Trophoblast cell (in vitro differentiated cells and primary cell): ENCODE results near the gene SEZ6L.

Experiments used
- DNase-seq, 2 donors: peaks; one replicate each; pipeline ENCODE4 v3.0.0-alpha.2; 2016
- H2AFZ ChIP-seq: 2 replicates; pipeline ENCODE4 v1.6.1; 2013; ENCODE audit warnings: low read length, moderate library complexity, mild to moderate bottlenecking; ENCODE audit not compliant: insufficient read depth, poor library complexity
- H2AK5ac ChIP-seq: 2 replicates; pipeline ENCODE4 v1.6.1; 2013; ENCODE audit warnings: mild to moderate bottlenecking, low read length
- H2BK120ac ChIP-seq: 2 replicates; pipeline ENCODE4 v1.6.1; 2013; ENCODE audit warnings: low read length, mild to moderate bottlenecking, moderate library complexity; ENCODE audit not compliant: insufficient read depth, poor library complexity
- H2BK12ac ChIP-seq: 2 replicates; pipeline ENCODE4 v1.6.1; 2013; ENCODE audit warnings: mild to moderate bottlenecking, low read length, moderate library complexity
- H2BK5ac ChIP-seq: 2 replicates; pipeline ENCODE4 v1.6.1; 2013; ENCODE audit warnings: low read length, low read depth, moderate library complexity, mild to moderate bottlenecking; ENCODE audit not compliant: poor library complexity
- H3K14ac ChIP-seq: 2 replicates; pipeline ENCODE4 v1.6.1; 2013; ENCODE audit warnings: mild to moderate bottlenecking, low read length
- H3K18ac ChIP-seq: 2 replicates; pipeline ENCODE4 v1.6.1; 2013; ENCODE audit warnings: mild to moderate bottlenecking, low read length
- H3K23ac ChIP-seq: 2 replicates; pipeline ENCODE4 v1.6.1; 2013; ENCODE audit warnings: low read length
- H3K27ac ChIP-seq: 2 replicates; pipeline ENCODE4 v1.5.1; 2013; ENCODE audit warnings: low read depth, mild to moderate bottlenecking, inconsistent platforms, low read length, moderate library complexity
- H3K27me3 ChIP-seq: 2 replicates; pipeline ENCODE4 v1.6.1; 2013; ENCODE audit warnings: inconsistent platforms, mild to moderate bottlenecking, low read length, moderate library complexity; ENCODE audit not compliant: insufficient read depth
- H3K36me3 ChIP-seq, 2 experiments: 1 replicate in 1 of 2; 2 replicates in 1 of 2; pipeline ENCODE4 v1.6.1; 2013; ENCODE audit warnings: low read length in 2 of 2, mild to moderate bottlenecking in 2 of 2, moderate library complexity in 1 of 2; ENCODE audit not compliant: insufficient read depth in 2 of 2, control insufficient read depth in 1 of 2
- H3K4ac ChIP-seq: 2 replicates; pipeline ENCODE4 v1.6.1; 2013; ENCODE audit warnings: low read depth, mild to moderate bottlenecking, low read length, moderate library complexity
- H3K4me1 ChIP-seq, 2 experiments: 1 replicate in 1 of 2; 2 replicates in 1 of 2; pipeline ENCODE4 v1.6.1; 2013; ENCODE audit warnings: low read length in 2 of 2, mild to moderate bottlenecking in 2 of 2, moderate library complexity in 1 of 2; ENCODE audit not compliant: insufficient read depth in 2 of 2, control insufficient read depth in 1 of 2
- H3K4me2 ChIP-seq: 2 replicates; pipeline ENCODE4 v1.6.1; 2013; ENCODE audit warnings: inconsistent platforms, mild to moderate bottlenecking, low read length, moderate library complexity
- H3K4me3 ChIP-seq: 2 replicates; pipeline ENCODE4 v1.5.1; 2013; ENCODE audit warnings: mild to moderate bottlenecking, low read depth, low read length, inconsistent platforms
- H3K79me1 ChIP-seq: one replicate; pipeline ENCODE4 v1.6.1; 2013; ENCODE audit warnings: low read length
- H3K79me2 ChIP-seq: 2 replicates; pipeline ENCODE4 v1.6.1; 2013; ENCODE audit warnings: low read length, mild to moderate bottlenecking; ENCODE audit not compliant: control insufficient read depth, insufficient read depth, poor library complexity
- H3K9ac ChIP-seq: 2 replicates; pipeline ENCODE4 v1.6.1; 2013; ENCODE audit warnings: mild to moderate bottlenecking, low read length
- H3K9me3 ChIP-seq: 2 replicates; pipeline ENCODE4 v1.6.1; 2013; ENCODE audit warnings: low read depth, mild to moderate bottlenecking, control low read depth, inconsistent platforms, low read length; ENCODE audit not compliant: insufficient read depth
- H4K12ac ChIP-seq: 2 replicates; pipeline ENCODE4 v1.6.1; 2013; ENCODE audit warnings: low read depth, mild to moderate bottlenecking, low read length, moderate library complexity
- H4K8ac ChIP-seq: 2 replicates; pipeline ENCODE4 v1.6.1; 2013; ENCODE audit warnings: low read depth, mild to moderate bottlenecking, low read length, moderate library complexity
- H4K91ac ChIP-seq: one replicate; pipeline ENCODE4 v1.6.1; 2013; ENCODE audit warnings: low read depth, mild to moderate bottlenecking, low read length, moderate library complexity
- WGBS: extraction: QIAGEN DNeasy Blood & Tissue Kit; methylation state at CpG from one replicate; pipeline ENCODE4 v1.1.7; 2013; ENCODE audit warnings: missing lambda C conversion rate; ENCODE audit not compliant: insufficient read length, insufficient coverage; ENCODE audit errors: extremely low coverage; 5-methylcytosine and 5-hydroxymethylcytosine counted together

SEZ6L gene

DNA sequence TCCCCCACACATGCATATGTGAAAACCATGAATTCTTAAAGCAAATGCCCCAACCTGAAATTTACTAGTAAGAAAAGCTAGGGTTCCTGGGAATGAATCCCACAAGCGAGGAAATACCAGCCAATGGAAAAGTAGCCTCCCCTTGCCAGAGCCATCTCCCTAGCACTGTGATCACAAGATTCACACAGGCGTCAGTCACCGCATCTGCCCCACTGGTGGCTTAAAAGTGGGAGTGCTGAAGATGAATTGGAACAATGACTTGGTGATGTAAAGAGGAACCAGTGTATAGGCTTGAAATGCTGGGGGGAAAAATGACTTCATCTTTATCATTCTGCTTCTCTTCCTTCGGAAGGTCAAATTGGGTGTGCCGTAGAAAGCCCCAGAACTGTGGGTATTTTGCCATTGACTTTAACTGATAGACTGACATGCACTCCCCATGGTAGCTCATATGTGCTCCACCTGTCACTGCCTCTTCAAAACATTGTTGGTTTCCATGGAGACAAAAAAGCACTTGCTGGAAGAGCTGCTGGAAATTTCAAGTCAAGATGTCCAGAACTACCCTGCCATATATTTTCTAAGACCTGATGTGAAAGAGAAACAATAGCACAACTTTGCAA, 240.6 kb downstream of the SEZ6L start:
- Histone ChIP-seq H2BK5ac (no peak overlapping the region), H3K27me3 (no peaks in the 10 kb centered on the region), H3K4me2 (no peak overlapping the region), H4K8ac (no peak overlapping the region), H3K18ac (no peak overlapping the region), H3K79me2 (no peaks in the 10 kb centered on the region), H3K23ac (no peak overlapping the region), H3K27ac (no peak overlapping the region), H3K9ac (no peak overlapping the region), H4K12ac (no peak overlapping the region), H2AFZ (no peak overlapping the region), H4K91ac (no peak overlapping the region), H2BK120ac (no peak overlapping the region), H3K14ac (no peak overlapping the region), H3K9me3 (peaks cover 2% of the 10 kb centered on the region), H3K36me3 (no peaks in the 10 kb centered on the region), H3K4me1 (peaks cover 5 to 8% of the 10 kb centered on the region in 2 experiments), H3K4me3 (no peak overlapping the region), H2BK12ac (no peak overlapping the region), H3K79me1 (no peaks in the 10 kb centered on the region), H2AK5ac (no peak overlapping the region), H3K4ac (no peak overlapping the region)
- no CpG with 5 or more reads among the region's 5 CpGs for WGBS
- DNase-seq, result peak in 1 of 2 donors; percentile 17

DNA sequence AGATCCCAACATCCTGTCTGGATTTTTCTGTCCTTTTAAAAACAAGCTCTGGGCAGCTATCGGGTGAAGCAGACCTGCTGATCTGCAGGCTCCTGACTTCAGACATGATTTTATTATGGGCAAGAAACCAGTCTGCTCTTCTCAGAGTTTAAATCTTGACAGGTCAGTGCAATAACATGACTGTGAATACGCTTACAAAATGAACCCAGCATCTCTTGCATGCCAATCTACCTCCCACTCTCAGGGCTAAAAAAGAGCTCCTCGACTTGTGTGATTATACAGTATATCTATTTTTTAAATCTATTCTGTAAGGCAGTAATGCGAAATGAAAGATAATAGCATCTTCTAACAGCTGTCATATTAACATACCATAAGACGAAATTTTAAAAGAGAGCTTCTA, 241.1 kb downstream of the SEZ6L start:
- Histone ChIP-seq H3K36me3 (no peaks in the 10 kb centered on the region), H2AK5ac (no peak overlapping the region), H3K4me2 (no peak overlapping the region), H3K4ac (no peak overlapping the region), H3K9ac (no peak overlapping the region), H2AFZ (no peak overlapping the region), H3K79me2 (no peaks in the 10 kb centered on the region), H3K4me1 (peaks cover 3% of the 10 kb centered on the region in 2 experiments), H2BK5ac (no peak overlapping the region), H4K91ac (no peak overlapping the region), H2BK120ac (no peak overlapping the region), H2BK12ac (no peak overlapping the region), H3K27me3 (no peaks in the 10 kb centered on the region), H3K14ac (no peak overlapping the region), H3K4me3 (no peak overlapping the region), H3K9me3 (peaks cover 2% of the 10 kb centered on the region), H3K23ac (no peak overlapping the region), H4K12ac (no peak overlapping the region), H3K79me1 (no peaks in the 10 kb centered on the region), H4K8ac (no peak overlapping the region), H3K18ac (no peak overlapping the region), H3K27ac (no peak overlapping the region)
- no peak for DNase-seq
- no CpG with 5 or more reads among the region's 5 CpGs for WGBS

GRCh38 chr22:26414347-26414746, 245.1 kb downstream of the SEZ6L start:
- no peak overlapping the region for H4K91ac ChIP-seq
- H3K4me2 ChIP-seq, result no peak overlapping the region
- H3K27me3 ChIP-seq, result no peaks in the 10 kb centered on the region
- no peak overlapping the region for H2AFZ ChIP-seq
- H3K14ac ChIP-seq, result no peak overlapping the region
- no peak overlapping the region for H3K4ac ChIP-seq
- H3K9me3 ChIP-seq, result peaks cover 2% of the 10 kb centered on the region
- H3K4me3 ChIP-seq, result no peak overlapping the region
- no peak overlapping the region for H2BK12ac ChIP-seq
- H2AK5ac ChIP-seq, result no peak overlapping the region
- peaks cover 15% of the 10 kb centered on the region for H3K79me1 ChIP-seq
- H3K27ac ChIP-seq, result no peak overlapping the region
- WGBS, result no CpG with 5 or more reads among the region's 4 CpGs
- H4K8ac ChIP-seq, result no peak overlapping the region
- no peak overlapping the region for H3K23ac ChIP-seq
- DNase-seq, result no peak
- H3K9ac ChIP-seq, result no peak overlapping the region
- H4K12ac ChIP-seq, result no peak overlapping the region
- H3K18ac ChIP-seq, result no peak overlapping the region
- H2BK120ac ChIP-seq, result no peak overlapping the region
- no peaks in the 10 kb centered on the region for H3K79me2 ChIP-seq
- H2BK5ac ChIP-seq, result no peak overlapping the region
- H3K36me3 ChIP-seq, result no peaks in the 10 kb centered on the region
- H3K4me1 ChIP-seq, result peaks cover 19 to 22% of the 10 kb centered on the region in 2 experiments

- H2AFZ ChIP-seq, result no peak overlapping the region
- H3K27me3 ChIP-seq, result no peaks in the 10 kb centered on the region
- H3K79me2 ChIP-seq, result no peaks in the 10 kb centered on the region
- no peak overlapping the region for H3K4ac ChIP-seq
- no peak overlapping the region for H3K18ac ChIP-seq
- H4K8ac ChIP-seq, result no peak overlapping the region
- no peak overlapping the region for H4K12ac ChIP-seq
- no peak overlapping the region for H2AK5ac ChIP-seq
- H3K23ac ChIP-seq, result no peak overlapping the region
- peak overlapping the region; percentile 56 for H2BK120ac ChIP-seq
- peaks cover 2% of the 10 kb centered on the region for H3K9me3 ChIP-seq
- H2BK5ac ChIP-seq, result peak overlapping the region; percentile 75
- DNase-seq, result no peak
- H3K4me3 ChIP-seq, result no peak overlapping the region
- no CpG with 5 or more reads among the region's 4 CpGs for WGBS
- peak overlapping the region; percentile 28 for H3K14ac ChIP-seq
- peaks cover 15% of the 10 kb centered on the region for H3K79me1 ChIP-seq
- peaks cover 19 to 22% of the 10 kb centered on the region in 2 experiments for H3K4me1 ChIP-seq
- H2BK12ac ChIP-seq, result peak overlapping the region; percentile 50
- H4K91ac ChIP-seq, result peak overlapping the region; percentile 83
- H3K27ac ChIP-seq, result peak overlapping the region; percentile 87
- H3K9ac ChIP-seq, result no peak overlapping the region
- no peaks in the 10 kb centered on the region for H3K36me3 ChIP-seq
- no peak overlapping the region for H3K4me2 ChIP-seq
These were observed 247.0 kb downstream of the SEZ6L start for GRCh38 chr22:26416256-26416655.
